PC-9 (cell line): Measurements from ENCODE around the gene SYT11. TPM values are rescaled to one million over a fixed set of nuclear protein-coding genes. Genes with fewer than 3 reads are reported as not detected.
A peak's percentile ranks its signal among the peaks of the same experiment; 100 is the strongest.

ENCODE experiments used
- BruUV-seq: library from RNA; stranded (reverse); fragments of 400-500 nt; replicated peaks from 2 replicates; lab custom pipeline; 2021; lab: Mats Ljungman, UMichigan
- CTCF ChIA-PET: fragments of 300-600 bp; sonication (Branson Sonifier 250); formaldehyde crosslinking; loops from one replicate; lab custom pipeline; 2022; ENCODE audit warnings: antibody characterized with exemption; lab: Charles Lee
- POLR2A ChIA-PET: fragments of 300-600 bp; sonication (Branson Sonifier 250); formaldehyde crosslinking; loops from one replicate; lab custom pipeline; 2022; ENCODE audit warnings: antibody characterized with exemption; ENCODE audit not compliant: unreplicated experiment; lab: Charles Lee
- DNase-seq, 2 experiments: peaks; one replicate each; pipeline versions ENCODE4 v3.0.0 to v3.0.0-alpha.2; 2015 to 2022; ENCODE audit warnings: mixed read lengths in 1 of 2
- H2AFZ ChIP-seq: fragments of 200-600 bp; sonication (generic); 2 replicates; pipeline ENCODE4 v1.8.1; 2017; ENCODE audit warnings: antibody characterized with exemption
- H3F3A ChIP-seq: fragments of 200-600 bp; sonication (generic); 2 replicates; pipeline ENCODE4 v1.8.1; 2017; ENCODE audit warnings: antibody characterized with exemption, mild to moderate bottlenecking, low read depth; ENCODE audit not compliant: insufficient read depth
- H3K27ac ChIP-seq: fragments of 200-600 bp; sonication (generic); 2 replicates; pipeline ENCODE4 v1.6.1; 2016; ENCODE audit warnings: mixed run types
- H3K27me3 ChIP-seq: fragments of 200-600 bp; sonication (generic); 2 replicates; pipeline ENCODE4 v1.6.1; 2016; ENCODE audit warnings: low read depth, mixed run types; ENCODE audit not compliant: insufficient read depth
- H3K36me3 ChIP-seq: fragments of 200-600 bp; sonication (generic); 2 replicates; pipeline ENCODE4 v1.6.1; 2016; ENCODE audit warnings: low read depth, mixed run types
- H3K4me1 ChIP-seq: fragments of 200-600 bp; sonication (generic); replicated peaks from 2 replicates; pipeline ENCODE4 v1.6.1; 2016; ENCODE audit warnings: mixed run types; ENCODE audit not compliant: insufficient read depth
- H3K4me2 ChIP-seq: fragments of 200-600 bp; sonication (generic); 2 replicates; pipeline ENCODE4 v1.6.1; 2017; ENCODE audit warnings: mixed run types
- H3K4me3 ChIP-seq: fragments of 200-600 bp; sonication (generic); 2 replicates; pipeline ENCODE4 v1.6.1; 2016; ENCODE audit warnings: mixed run types
- H3K79me2 ChIP-seq: fragments of 200-600 bp; sonication (generic); 2 replicates; pipeline ENCODE4 v1.6.1; 2017; ENCODE audit warnings: low read depth, mixed run types
- H3K9me2 ChIP-seq: fragments of 200-600 bp; sonication (generic); 2 replicates; pipeline ENCODE4 v1.8.1; 2017; ENCODE audit warnings: mild to moderate bottlenecking; ENCODE audit not compliant: insufficient read depth
- H3K9me3 ChIP-seq: fragments of 200-600 bp; sonication (generic); 2 replicates; pipeline ENCODE4 v1.8.1; 2016; ENCODE audit warnings: low read depth; ENCODE audit not compliant: insufficient read depth
- H4K20me1 ChIP-seq: fragments of 200-600 bp; sonication (generic); 2 replicates; pipeline ENCODE4 v1.8.1; 2017; ENCODE audit not compliant: insufficient read depth
- EZH2 ChIP-seq: fragments of 200-600 bp; sonication (generic); IDR thresholded peaks from 2 replicates; pipeline ENCODE4 v1.8.0; 2017; ENCODE audit warnings: antibody characterized with exemption, low read depth
- intact Hi-C: fragments of 100-400 bp; cut with micrococcal nuclease; formaldehyde crosslinking; loops from one replicate; pipeline ENCODE4 v1.10.0; 2022; ENCODE audit not compliant: unreplicated experiment
- total RNA-seq: library from RNA; stranded (reverse); gene quantifications from 2 replicates; pipeline ENCODE4 v1.2.3, GENCODE V29; 2021
- TF ChIP-seq, protein P1 (sequence below): fragments of 200-600 bp; sonication (generic); conservative IDR thresholded peaks from 2 replicates; pipeline ENCODE4 v1.6.1; 2017; ENCODE audit warnings: mixed run types, antibody characterized with exemption, mild to moderate bottlenecking, moderate library complexity

Gene SYT11
- total RNA-seq, 1 experiment from 2014 or later, result 0.09 TPM

DNA sequence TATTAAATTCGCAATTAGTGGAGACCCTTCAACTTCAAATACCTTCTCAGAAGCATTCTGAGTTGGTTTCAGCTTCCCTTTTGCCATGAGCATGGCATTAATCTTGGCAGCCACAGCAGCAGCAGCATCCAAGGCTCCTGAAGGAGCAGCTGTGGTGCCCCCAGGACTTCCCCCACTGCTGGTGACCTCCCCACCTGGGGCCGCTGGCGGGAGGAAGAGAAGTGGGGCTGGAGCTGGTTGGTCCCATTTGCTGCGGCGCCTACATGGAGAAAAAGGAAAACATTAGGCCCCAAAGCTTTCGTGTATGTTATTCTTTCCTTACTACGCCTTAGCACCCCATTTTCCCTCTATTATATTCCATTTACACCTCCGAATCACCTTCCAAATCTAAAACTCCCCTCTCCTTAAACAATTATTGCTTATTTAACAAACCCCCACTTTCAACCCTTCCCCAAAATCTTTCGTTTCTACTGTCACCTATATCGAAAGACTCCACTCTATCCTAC lies 74.3 kb downstream of the SYT11 start:
- Histone ChIP-seq H3K4me3 (peak overlapping the region; percentile 84), H3K4me1 (peaks cover 46% of the 10 kb centered on the region), H4K20me1 (peaks cover 34% of the 10 kb centered on the region), H3K36me3 (peaks cover 45% of the 10 kb centered on the region), H3K79me2 (peaks cover 55% of the 10 kb centered on the region), H3K27ac (peak overlapping the region; percentile 92), H3K27me3 (no peaks in the 10 kb centered on the region), H3K9me2 (no peaks in the 10 kb centered on the region), H3K4me2 (peak overlapping the region; percentile 95), H2AFZ (peak overlapping the region; percentile 45; the same call in 1 of the 2 replicates), H3K9me3 (no peaks in the 10 kb centered on the region), H3F3A (peaks cover 66% of the 10 kb centered on the region)
- ChIA-PET CTCF (interaction anchor here (0.5 kb wide), 1 partner anchor 249 kb away, joined by 8 read pairs; no protein-coding TSS in a partner anchor), POLR2A (interaction anchor here (0.6 to 1.0 kb wide), 3 partner anchors 42 to 348 kb away, joined by 3 to 5 read pairs (median 3); no protein-coding TSS in a partner anchor)
- intact Hi-C loops, result loop anchor here (5.0 to 10.0 kb wide), 2 partner anchors 69 to 281 kb away; partner anchors contain the start of gene PMF1
- TF ChIP-seq EZH2, result no peak
- TF ChIP-seq, protein P1, sequence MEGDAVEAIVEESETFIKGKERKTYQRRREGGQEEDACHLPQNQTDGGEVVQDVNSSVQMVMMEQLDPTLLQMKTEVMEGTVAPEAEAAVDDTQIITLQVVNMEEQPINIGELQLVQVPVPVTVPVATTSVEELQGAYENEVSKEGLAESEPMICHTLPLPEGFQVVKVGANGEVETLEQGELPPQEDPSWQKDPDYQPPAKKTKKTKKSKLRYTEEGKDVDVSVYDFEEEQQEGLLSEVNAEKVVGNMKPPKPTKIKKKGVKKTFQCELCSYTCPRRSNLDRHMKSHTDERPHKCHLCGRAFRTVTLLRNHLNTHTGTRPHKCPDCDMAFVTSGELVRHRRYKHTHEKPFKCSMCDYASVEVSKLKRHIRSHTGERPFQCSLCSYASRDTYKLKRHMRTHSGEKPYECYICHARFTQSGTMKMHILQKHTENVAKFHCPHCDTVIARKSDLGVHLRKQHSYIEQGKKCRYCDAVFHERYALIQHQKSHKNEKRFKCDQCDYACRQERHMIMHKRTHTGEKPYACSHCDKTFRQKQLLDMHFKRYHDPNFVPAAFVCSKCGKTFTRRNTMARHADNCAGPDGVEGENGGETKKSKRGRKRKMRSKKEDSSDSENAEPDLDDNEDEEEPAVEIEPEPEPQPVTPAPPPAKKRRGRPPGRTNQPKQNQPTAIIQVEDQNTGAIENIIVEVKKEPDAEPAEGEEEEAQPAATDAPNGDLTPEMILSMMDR, result no peak
- DNase-seq, result no peak
- no TSS peak for BruUV-seq

DNA sequence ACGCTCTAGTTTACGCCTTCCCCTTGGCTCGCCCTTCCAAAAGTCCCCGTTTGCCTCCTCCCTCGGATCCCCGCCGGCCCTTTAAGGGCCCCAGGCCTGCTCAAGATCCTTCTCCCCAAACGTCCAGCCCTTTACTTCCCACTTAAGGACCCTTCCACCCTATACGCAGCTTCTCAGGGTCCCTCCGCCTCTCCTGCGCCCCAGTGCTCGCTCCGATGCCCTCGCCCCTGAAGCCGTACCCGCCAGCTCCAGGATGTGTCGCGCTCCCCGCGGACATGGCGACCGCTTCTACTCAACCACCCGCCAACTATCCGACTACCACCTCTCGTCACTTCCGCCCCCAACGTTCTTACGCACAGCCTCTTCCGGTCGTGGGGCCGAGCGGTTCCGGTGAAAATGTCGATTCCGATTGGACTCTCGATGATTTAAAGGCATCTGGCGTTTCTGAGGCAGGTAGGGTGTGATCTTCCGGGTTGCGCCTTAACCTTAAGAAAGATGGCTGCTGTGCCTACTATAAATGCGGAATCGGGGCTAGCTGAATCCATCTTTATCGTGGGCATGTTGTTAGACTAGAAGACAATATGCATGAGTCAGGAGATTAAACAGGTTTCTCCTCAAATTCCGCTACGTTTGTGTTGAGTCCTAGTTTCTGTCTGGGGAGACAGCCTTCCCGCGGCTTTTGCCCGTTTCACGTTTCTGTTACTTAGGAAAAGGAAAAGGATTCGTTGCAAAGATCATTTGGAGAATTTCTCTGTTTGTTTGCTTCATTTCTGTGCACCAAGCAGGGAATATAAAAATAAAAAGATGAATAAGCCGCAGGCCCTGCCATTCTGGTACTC lies 74.9 kb downstream of the SYT11 start, which contains the start of gene KHDC4:
Gene KHDC4 (minus strand): TSS at position 317 of the 839 bp plus-strand sequence. CDS start 40 bp downstream, at position 277.
- Histone ChIP-seq H3F3A (peaks cover 60% of the 10 kb centered on the region), H3K4me2 (peak within 1 kb of the TSS; percentile 95), H3K4me3 (peak within 1 kb of the TSS; percentile 84), H3K27me3 (no peaks in the 10 kb centered on the region), H3K36me3 (peaks cover 41% of the 10 kb centered on the region), H3K79me2 (peaks cover 48% of the 10 kb centered on the region), H3K9me2 (no peaks in the 10 kb centered on the region), H3K27ac (peak within 1 kb of the TSS; percentile 92), H4K20me1 (peaks cover 27% of the 10 kb centered on the region), H3K9me3 (no peaks in the 10 kb centered on the region), H3K4me1 (peaks cover 46% of the 10 kb centered on the region), H2AFZ (peak within 1 kb of the TSS; percentile 87)
- TF ChIP-seq EZH2, result no peak
- TF ChIP-seq, protein P1, result no peak
- peak; percentile 90 to 96 for DNase-seq
- intact Hi-C loops, result loop anchor here (5.0 to 10.0 kb wide), 2 partner anchors 68 to 280 kb away; partner anchors contain the start of gene PMF1
- ChIA-PET POLR2A (interaction anchor here (0.6 to 1.0 kb wide), 2 partner anchors 42 to 65 kb away, joined by 3 to 5 read pairs; no protein-coding TSS in a partner anchor), CTCF (no interaction called here)
- BruUV-seq, result no TSS peak

Other genes with a start within 250 kb of the SYT11 start
- 21.3 and 21.5 TPM in 2 replicates for gene MSTO1, start 249.3 kb upstream of the SYT11 start, total RNA-seq
- 38.3 and 40.6 TPM in 2 replicates for gene YY1AP1, start 170.8 kb upstream of the SYT11 start, total RNA-seq
- gene DAP3, start 170.5 kb upstream of the SYT11 start, total RNA-seq, result 111 and 112 TPM in 2 replicates
- gene GON4L, start 2.4 kb upstream of the SYT11 start, total RNA-seq, result 41.1 and 45.8 TPM in 2 replicates
- 55.8 and 59.2 TPM in 2 replicates for gene RIT1, start 51.8 kb downstream of the SYT11 start, total RNA-seq
- 63.4 and 68.8 TPM in 2 replicates for gene KHDC4, start 74.8 kb downstream of the SYT11 start, total RNA-seq
- gene RXFP4, start 82.1 kb downstream of the SYT11 start, total RNA-seq, result 0.33 TPM in 1 of 2 replicates, not detected in the other
- gene ARHGEF2, start 119.0 kb downstream of the SYT11 start, total RNA-seq, result 85.0 and 93.9 TPM in 2 replicates
- gene SSR2, start 161.4 kb downstream of the SYT11 start, total RNA-seq, result 152 and 196 TPM in 2 replicates
- gene UBQLN4, start 194.2 kb downstream of the SYT11 start, total RNA-seq, result 47.4 and 58.4 TPM in 2 replicates
- gene LAMTOR2, start 195.2 kb downstream of the SYT11 start, total RNA-seq, result 76.8 and 117 TPM in 2 replicates
- gene RAB25, start 201.6 kb downstream of the SYT11 start, total RNA-seq, result 129 and 194 TPM in 2 replicates
- 6.6 and 7.2 TPM in 2 replicates for gene MEX3A, start 222.9 kb downstream of the SYT11 start, total RNA-seq